SJCRH30 (cell line): ENCODE results near the gene SLC6A11. TPM values are rescaled to one million over a fixed set of nuclear protein-coding genes. Genes with fewer than 3 reads are reported as not detected.

Experiments used
- DNase-seq, 2 experiments: peaks; one replicate each; pipeline ENCODE4 v3.0.0-alpha.2; 2015 to 2020
- H3K27ac ChIP-seq: fragments of 250-450 bp; sonication (Bioruptor Pico); 2 replicates; pipeline ENCODE4 v1.5.1; 2020; ENCODE audit warnings: mild to moderate bottlenecking, moderate library complexity
- H3K27me3 ChIP-seq: fragments of 250-450 bp; sonication (Bioruptor Pico); 2 replicates; pipeline ENCODE4 v1.5.1; 2020; ENCODE audit warnings: mild to moderate bottlenecking, moderate library complexity
- H3K36me3 ChIP-seq: fragments of 250-450 bp; sonication (Bioruptor Pico); 2 replicates; pipeline ENCODE4 v1.5.1; 2020; ENCODE audit warnings: mild to moderate bottlenecking, moderate library complexity
- H3K4me1 ChIP-seq: fragments of 250-450 bp; sonication (Bioruptor Pico); 2 replicates; pipeline ENCODE4 v1.5.1; 2020; ENCODE audit warnings: mild to moderate bottlenecking, moderate library complexity
- H3K4me3 ChIP-seq: fragments of 250-450 bp; sonication (Bioruptor Pico); 2 replicates; pipeline ENCODE4 v1.5.1; 2020; ENCODE audit warnings: mild to moderate bottlenecking, moderate library complexity
- H3K9me3 ChIP-seq: fragments of 250-450 bp; sonication (Bioruptor Pico); replicated peaks from 2 replicates; pipeline ENCODE4 v1.5.1; 2020; ENCODE audit warnings: mild to moderate bottlenecking, moderate library complexity
- total RNA-seq: library from RNA; depleted of rRNA; stranded (reverse); fragments of >200 nt; shearing (Covaris generic); gene quantifications from 2 replicates; pipeline ENCODE4 v1.2.3, GENCODE V29; 2014; rRNA removed

SLC6A11 gene
- total RNA-seq, 1 experiment from 2014 or later: not detected

- Histone ChIP-seq H3K27ac (no peak overlapping the region), H3K36me3 (no peaks in the 10 kb centered on the region), H3K4me3 (no peak overlapping the region), H3K27me3 (no peaks in the 10 kb centered on the region), H3K4me1 (no peaks in the 10 kb centered on the region), H3K9me3 (no peaks in the 10 kb centered on the region)
- DNase-seq: peak; percentile 39 to 70
These were observed 167.3 kb downstream of the SLC6A11 start for GRCh38 chr3:10983219-10983916.

- DNase-seq: no peak
- no peaks in the 10 kb centered on the region for H3K27me3 ChIP-seq
- no peaks in the 10 kb centered on the region for H3K36me3 ChIP-seq
- no peaks in the 10 kb centered on the region for H3K9me3 ChIP-seq
- H3K27ac ChIP-seq: no peak overlapping the region
- no peaks in the 10 kb centered on the region for H3K4me1 ChIP-seq
- no peak overlapping the region for H3K4me3 ChIP-seq
These were observed 168.4 kb downstream of the SLC6A11 start for GRCh38 chr3:10984371-10984896.

- H3K36me3 ChIP-seq: no peaks in the 10 kb centered on the region
- no peaks in the 10 kb centered on the region for H3K27me3 ChIP-seq
- H3K9me3 ChIP-seq: no peaks in the 10 kb centered on the region
- no peak overlapping the region for H3K4me3 ChIP-seq
- H3K4me1 ChIP-seq: no peaks in the 10 kb centered on the region
- no peak overlapping the region for H3K27ac ChIP-seq
- DNase-seq: no peak
These were observed 169.2 kb downstream of the SLC6A11 start for GRCh38 chr3:10985181-10985580.

- no peak overlapping the region for H3K4me3 ChIP-seq
- no peaks in the 10 kb centered on the region for H3K27me3 ChIP-seq
- no peaks in the 10 kb centered on the region for H3K9me3 ChIP-seq
- H3K4me1 ChIP-seq: no peaks in the 10 kb centered on the region
- no peaks in the 10 kb centered on the region for H3K36me3 ChIP-seq
- H3K27ac ChIP-seq: no peak overlapping the region
- DNase-seq: no peak
These were observed 170.6 kb downstream of the SLC6A11 start for GRCh38 chr3:10986592-10986991.

- no peaks in the 10 kb centered on the region for H3K4me1 ChIP-seq
- no peak overlapping the region for H3K4me3 ChIP-seq
- DNase-seq: no peak
- no peaks in the 10 kb centered on the region for H3K9me3 ChIP-seq
- no peaks in the 10 kb centered on the region for H3K27me3 ChIP-seq
- H3K36me3 ChIP-seq: no peaks in the 10 kb centered on the region
- no peak overlapping the region for H3K27ac ChIP-seq
These were observed 172.1 kb downstream of the SLC6A11 start for GRCh38 chr3:10988001-10988665.

DNA sequence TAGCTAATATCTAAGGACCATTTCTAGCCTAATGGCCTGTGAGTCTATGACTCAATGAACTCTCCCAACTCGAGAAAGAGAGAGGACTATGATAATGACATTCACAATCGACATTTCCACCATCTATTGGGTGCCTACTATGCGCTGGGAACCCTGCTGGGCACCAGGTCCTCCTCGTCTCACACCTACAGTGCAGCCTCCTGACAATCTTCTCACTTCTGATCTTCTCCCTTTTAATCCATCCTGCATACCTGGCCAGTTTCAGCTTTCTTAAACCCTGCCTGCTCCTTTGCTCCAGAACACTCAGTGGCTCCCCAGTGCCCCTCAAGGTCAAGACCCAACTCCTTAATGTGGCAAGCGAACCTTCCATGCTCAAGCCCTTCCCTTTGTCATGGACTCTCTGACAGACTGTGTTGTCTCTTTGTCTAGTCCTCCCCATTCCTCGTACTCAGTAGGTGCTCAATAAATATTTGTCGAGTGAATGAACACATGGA lies 173.0 kb downstream of the SLC6A11 start:
- Histone ChIP-seq H3K4me3 (no peak overlapping the region), H3K27me3 (no peaks in the 10 kb centered on the region), H3K4me1 (no peaks in the 10 kb centered on the region), H3K27ac (no peak overlapping the region), H3K9me3 (no peaks in the 10 kb centered on the region), H3K36me3 (no peaks in the 10 kb centered on the region)
- DNase-seq: no peak

Other genes with a start within 250 kb of the SLC6A11 start
- gene SLC6A1, start 176.5 kb downstream of the SLC6A11 start, total RNA-seq: not detected in 2 replicates